Measurements from ENCODE around the gene USP32. TPM values are rescaled to one million over a fixed set of nuclear protein-coding genes. Genes with fewer than 3 reads are reported as not detected.

USP32 gene
- total and polyA plus RNA-seq, 10 of the 15 experiments (the other 5 are each of a cell fraction or from before 2014, with no cell fraction given): 7.8 to 37.3 (median 25.5) TPM

- no peak overlapping the region for H3K4me2 ChIP-seq (ENCODE audit: control insufficient read depth, insufficient read depth)
- DNase-seq (ENCODE audit: low read depth, low spot score) (no peak), FAIRE-seq (no peak), ATAC-seq (no peak)
- BruUV-seq (replicated peaks): no TSS peak
- in situ Hi-C loops (cut with MboI): no loop called here
- H3K4me1 ChIP-seq (ENCODE audit: control insufficient read depth, insufficient read depth, low read length): no peaks in the 10 kb centered on the region
- H3K36me3 ChIP-seq (ENCODE audit: control insufficient read depth in 2 of 2, insufficient read depth in 2 of 2, low read length in 1 of 2): peaks cover 0 to 18% of the 10 kb centered on the region in 2 experiments; a peak in 3 of 4 replicates
- H3K9me3 ChIP-seq (replicated peaks; ENCODE audit: control insufficient read depth, insufficient read depth, low read length): no peaks in the 10 kb centered on the region
- H3K27ac ChIP-seq (ENCODE audit: control insufficient read depth, insufficient read depth): no peak overlapping the region
- CTCF ChIA-PET: interaction anchor here (1.2 kb wide), 1 partner anchor 9 kb away, joined by 3 read pairs; no protein-coding TSS in a partner anchor
- POLR2A ChIA-PET: interaction anchor here (0.5 kb wide), 1 partner anchor 430 kb away, joined by 3 read pairs; no protein-coding TSS in a partner anchor
- H3K27me3 ChIP-seq (replicated peaks in 1 of 2; ENCODE audit: control insufficient read depth in 2 of 2, insufficient read depth in 2 of 2, low read length in 1 of 2): no peaks in the 10 kb centered on the region
- no peak overlapping the region for H3K4me3 ChIP-seq
- TF ChIP-seq ZBTB40 (IDR thresholded peaks at IDR 0.05; ENCODE audit: borderline replicate concordance): no peak
- TF ChIP-seq ETV6 (conservative IDR thresholded peaks at IDR 0.05 in 1 of 2, IDR thresholded peaks at IDR 0.05 in 1 of 2; ENCODE audit: borderline replicate concordance in 1 of 2, low read depth in 1 of 2): peak in 1 of 2 experiments; percentile 16; a peak in 1 of 4 replicates
- RAD21 ChIA-PET (ENCODE audit: unreplicated experiment): interaction anchor here (1.1 kb wide), 1 partner anchor 143 kb away, joined by 3 read pairs; no protein-coding TSS in a partner anchor
- no peaks in the 10 kb centered on the region for H3K79me2 ChIP-seq (ENCODE audit: control insufficient read depth, insufficient read depth, low read length)
- 100% methylated on average over 1 of the region's 1 CpG for WGBS (ENCODE audit: insufficient coverage, insufficient replicate concordance, low lambda C conversion rate, missing lambda C conversion rate)
- H3K9ac ChIP-seq (ENCODE audit: control insufficient read depth, insufficient read depth, low read length): no peak overlapping the region
- no peak overlapping the region for H2AFZ ChIP-seq (ENCODE audit: control insufficient read depth, low read depth, low read length)
- H4K20me1 ChIP-seq (ENCODE audit: control insufficient read depth, insufficient read depth): no peaks in the 10 kb centered on the region
- intact Hi-C loops (cut with micrococcal nuclease; ENCODE audit: unreplicated experiment): no loop called here
- SMC1A ChIA-PET (ENCODE audit: uncharacterized antibody, unreplicated experiment): no interaction called here
Measured at GRCh38 chr17:60224064-60224463, 167.9 kb downstream of the USP32 start.

Measured in GM12878 (cell line).